Lower leg skin (tissue), 3 donors: ENCODE results near the gene PIM2.

Experiments
- POLR2A ChIP-seq, 2 donors: fragments of 450-650 bp; IDR thresholded peaks; one replicate each; pipeline ENCODE4 v1.6.1; 2016 to 2017; ENCODE audit warnings: antibody characterized with exemption in 2 of 2, mild to moderate bottlenecking in 1 of 2, moderate library complexity in 1 of 2
- TF ChIP-seq, protein P1 (sequence below), 3 donors: fragments of 450-650 bp; IDR thresholded peaks; one replicate each; pipeline ENCODE4 v1.5.1; 2016; ENCODE audit warnings: antibody characterized with exemption in 3 of 3, mild to moderate bottlenecking in 3 of 3, moderate library complexity in 2 of 3

DNA sequence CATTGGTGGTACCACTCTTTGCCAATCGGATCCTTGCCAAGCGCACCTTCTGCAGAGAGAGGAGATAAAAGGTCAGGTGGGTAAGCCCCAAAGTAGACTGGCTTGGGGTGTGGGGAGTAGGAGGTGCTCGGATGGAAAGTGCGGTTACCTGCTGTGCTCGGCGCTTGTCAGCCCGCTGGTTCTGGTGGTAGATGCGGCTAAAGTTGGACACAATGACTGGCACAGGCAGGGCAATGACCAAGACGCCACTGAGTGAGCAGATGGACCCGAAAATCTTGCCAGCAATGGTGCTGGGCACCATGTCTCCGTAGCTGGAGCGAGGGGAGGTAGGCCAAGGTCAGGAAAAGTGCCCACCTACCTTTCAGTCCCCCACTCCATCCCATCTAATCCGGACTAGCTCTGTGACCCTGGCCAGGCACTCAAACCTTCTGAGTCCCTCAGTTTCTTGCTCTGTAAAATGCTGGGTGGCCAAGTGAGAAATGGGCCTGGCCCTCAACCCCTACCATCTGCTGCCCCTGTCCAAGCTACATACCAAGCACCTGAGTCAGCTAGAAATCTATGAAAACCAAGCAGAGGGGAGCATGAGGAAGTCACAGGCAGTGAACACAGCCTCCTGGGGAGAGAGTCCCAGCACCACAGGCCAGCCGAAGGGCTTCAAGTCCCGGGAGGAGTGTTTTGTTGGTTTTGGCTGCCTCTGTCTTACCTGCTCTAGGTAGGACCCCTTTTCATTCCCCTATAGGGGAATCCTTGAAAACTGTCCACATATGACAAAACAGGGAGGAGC, 48.2 kb upstream of the PIM2 start:
- no peak for TF ChIP-seq POLR2A (IDR thresholded peaks at IDR 0.05)
- TF ChIP-seq, protein P1, sequence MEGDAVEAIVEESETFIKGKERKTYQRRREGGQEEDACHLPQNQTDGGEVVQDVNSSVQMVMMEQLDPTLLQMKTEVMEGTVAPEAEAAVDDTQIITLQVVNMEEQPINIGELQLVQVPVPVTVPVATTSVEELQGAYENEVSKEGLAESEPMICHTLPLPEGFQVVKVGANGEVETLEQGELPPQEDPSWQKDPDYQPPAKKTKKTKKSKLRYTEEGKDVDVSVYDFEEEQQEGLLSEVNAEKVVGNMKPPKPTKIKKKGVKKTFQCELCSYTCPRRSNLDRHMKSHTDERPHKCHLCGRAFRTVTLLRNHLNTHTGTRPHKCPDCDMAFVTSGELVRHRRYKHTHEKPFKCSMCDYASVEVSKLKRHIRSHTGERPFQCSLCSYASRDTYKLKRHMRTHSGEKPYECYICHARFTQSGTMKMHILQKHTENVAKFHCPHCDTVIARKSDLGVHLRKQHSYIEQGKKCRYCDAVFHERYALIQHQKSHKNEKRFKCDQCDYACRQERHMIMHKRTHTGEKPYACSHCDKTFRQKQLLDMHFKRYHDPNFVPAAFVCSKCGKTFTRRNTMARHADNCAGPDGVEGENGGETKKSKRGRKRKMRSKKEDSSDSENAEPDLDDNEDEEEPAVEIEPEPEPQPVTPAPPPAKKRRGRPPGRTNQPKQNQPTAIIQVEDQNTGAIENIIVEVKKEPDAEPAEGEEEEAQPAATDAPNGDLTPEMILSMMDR (IDR thresholded peaks at IDR 0.05) = no peak
